ENCODE data around the gene C20orf96.

DNA sequence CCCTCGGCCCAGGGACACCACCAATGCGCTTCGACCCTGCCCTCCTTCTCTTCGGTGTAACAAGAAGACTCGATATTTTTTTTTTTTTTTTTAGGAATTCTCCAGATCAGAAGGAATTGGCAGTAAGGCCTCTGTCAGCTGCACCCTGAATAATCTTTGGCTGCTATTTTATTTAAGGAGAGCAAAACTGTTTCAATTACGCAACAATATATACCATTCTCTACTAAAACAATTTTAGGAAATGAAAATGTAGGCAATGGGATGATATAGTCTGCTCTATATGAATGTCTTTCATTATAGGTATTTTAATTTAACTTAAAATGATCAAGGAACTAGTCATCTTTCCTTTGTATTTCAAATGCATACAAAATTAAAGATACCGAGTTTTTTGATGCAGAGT lies 20.1 kb upstream of the C20orf96 start:
- TF ChIP-seq POLR2AphosphoS5 (IDR thresholded peaks at IDR 0.05; ENCODE audit: low read depth, low read length) (no peak), POLR2A (IDR thresholded peaks at IDR 0.05; ENCODE audit: low read depth, low read length) (no peak), TAF1 (IDR thresholded peaks at IDR 0.05; ENCODE audit: borderline replicate concordance, low read depth, low read length) (no peak)
